ENCODE data around the gene SAC3D1.
"Not testable (repeated sequence)": the region's sequence is repeated elsewhere in the genome, so short reads cannot be mapped to it uniquely, and the experiment has no call there.

SAC3D1 gene

GRCh38 chr11:64999478-64999877 is 41.5 kb upstream of the SAC3D1 start:
- TF ChIP-seq CTCF (IDR thresholded peaks at IDR 0.05; ENCODE audit: low read depth, low read length) = no peak
- DNase-seq (ENCODE audit: extremely low read depth, low read depth) = no peak

GRCh38 chr11:65002706-65003105 is 38.3 kb upstream of the SAC3D1 start:
- DNase-seq (ENCODE audit: extremely low read depth, low read depth) = no peak
- TF ChIP-seq CTCF (IDR thresholded peaks at IDR 0.05; ENCODE audit: low read depth, low read length) = no peak

DNA sequence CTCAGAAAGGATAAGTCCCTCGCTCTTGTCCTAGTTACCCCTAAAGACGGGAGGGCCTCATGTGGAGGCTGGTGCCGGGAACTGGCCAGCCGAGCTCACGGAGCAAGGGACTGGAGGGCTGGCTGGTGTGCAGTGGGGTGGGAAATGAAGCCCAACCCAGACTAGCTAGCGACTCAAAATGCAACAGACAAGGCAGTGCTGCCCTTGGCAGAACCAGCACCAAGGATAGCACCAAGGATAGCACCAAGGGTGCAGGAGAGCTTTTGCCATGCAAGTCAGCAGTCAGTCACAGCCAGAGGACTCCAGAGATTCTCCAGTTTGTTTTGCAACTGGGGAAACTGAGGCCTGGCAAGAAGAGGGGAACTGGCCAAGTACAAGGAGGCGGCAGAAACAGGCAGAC is 37.7 kb upstream of the SAC3D1 start:
- no peak for DNase-seq (ENCODE audit: extremely low read depth, low read depth)
- TF ChIP-seq CTCF (IDR thresholded peaks at IDR 0.05; ENCODE audit: low read depth, low read length) = no peak

DNA sequence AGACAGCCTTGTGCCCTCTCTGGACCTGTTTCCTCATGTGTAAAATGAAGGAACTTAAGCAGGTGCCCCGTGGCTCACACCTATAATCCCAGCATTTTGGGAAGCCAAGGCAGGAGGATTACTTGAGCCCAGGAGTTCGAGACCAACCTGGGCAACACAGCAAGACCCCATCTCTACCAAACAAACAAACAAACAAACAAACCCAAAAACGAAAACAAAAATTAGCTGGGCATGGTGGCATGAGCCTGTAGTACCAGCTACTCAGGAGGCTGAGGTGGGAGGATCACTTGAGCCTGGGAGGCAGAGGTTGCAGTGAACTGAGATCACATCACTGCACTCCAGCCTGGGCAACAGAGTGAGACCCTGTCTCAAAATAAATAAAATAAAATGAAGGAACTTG is 37.0 kb upstream of the SAC3D1 start:
- DNase-seq (ENCODE audit: extremely low read depth, low read depth) = not testable (repeated sequence)

GRCh38 chr11:65008016-65008415 is 33.0 kb upstream of the SAC3D1 start:
- no peak for TF ChIP-seq CTCF (IDR thresholded peaks at IDR 0.05; ENCODE audit: low read depth, low read length)
- no peak for DNase-seq (ENCODE audit: extremely low read depth, low read depth)

- DNase-seq (ENCODE audit: extremely low read depth, low read depth) = no peak
- no peak for TF ChIP-seq CTCF (IDR thresholded peaks at IDR 0.05; ENCODE audit: low read depth, low read length)
Measured at GRCh38 chr11:65008873-65009272, 32.1 kb upstream of the SAC3D1 start.

DNA sequence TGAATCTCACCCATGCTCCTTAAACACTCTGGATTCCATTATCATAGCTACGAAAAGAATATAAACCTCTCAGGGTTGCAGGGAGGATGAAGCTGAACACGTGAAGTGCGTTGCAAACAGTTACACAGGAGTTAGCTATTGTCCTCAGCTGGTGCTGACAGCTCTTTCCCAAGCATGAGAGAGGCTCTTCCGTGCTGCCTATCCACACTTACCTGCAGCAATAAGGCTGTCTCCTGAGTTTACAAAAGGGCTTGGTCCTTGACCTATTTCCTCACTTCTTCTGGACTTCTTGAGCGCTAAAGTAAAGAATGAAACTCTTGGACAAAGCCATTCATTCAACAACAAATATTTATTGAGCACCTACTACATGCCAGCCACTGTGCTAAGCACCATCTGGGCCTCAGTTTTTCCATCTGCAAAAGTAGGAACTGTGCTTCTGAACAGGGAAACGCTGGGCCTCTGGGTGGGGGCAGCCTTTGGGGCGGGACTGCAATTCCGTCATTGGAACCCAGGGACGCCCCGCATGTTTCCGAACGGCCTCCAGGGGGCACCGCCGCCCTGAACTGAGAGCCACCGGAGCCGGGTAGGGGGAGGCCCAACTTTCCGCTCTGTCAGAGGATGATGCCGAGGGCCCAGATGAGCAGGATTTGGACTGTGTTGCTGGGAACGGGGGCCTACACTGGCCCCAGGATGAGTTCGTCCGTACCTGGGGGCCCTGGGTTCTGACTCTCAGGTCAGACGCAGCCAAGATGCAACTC is 27.7 kb upstream of the SAC3D1 start:
- peak; percentile 74 for TF ChIP-seq CTCF (IDR thresholded peaks at IDR 0.05; ENCODE audit: low read depth, low read length)
- peak; percentile 68 for DNase-seq (ENCODE audit: extremely low read depth, low read depth)
